Activated T-cell treated with anti-CD3 and anti-CD28 coated beads, Interleukin-2, amount 50 U/mL, for 24 hours (primary cell): ENCODE measurements around the gene ZSCAN20.

ENCODE experiments used
- DNase-seq: peaks from one replicate; pipeline ENCODE4 v3.0.0-alpha.2; 2020
- H3K27ac Mint-ChIP-seq: 2 replicates; pipeline ENCODE4 v1.8.0; 2020; ENCODE audit warnings: mild to moderate bottlenecking, mixed read lengths
- H3K27me3 Mint-ChIP-seq: 2 replicates; pipeline ENCODE4 v1.8.0; 2020; ENCODE audit warnings: mixed read lengths
- H3K36me3 Mint-ChIP-seq: 2 replicates; pipeline ENCODE4 v1.8.0; 2020; ENCODE audit warnings: low read depth, mixed read lengths
- H3K4me1 Mint-ChIP-seq: 2 replicates; pipeline ENCODE4 v1.8.0; 2020; ENCODE audit warnings: low read depth, mixed read lengths
- H3K4me3 Mint-ChIP-seq: 2 replicates; pipeline ENCODE4 v1.8.0; 2020; ENCODE audit warnings: mild to moderate bottlenecking, moderate library complexity, mixed read lengths
- H3K9me3 Mint-ChIP-seq: 2 replicates; pipeline ENCODE4 v1.8.0; 2020; ENCODE audit warnings: mixed read lengths

ZSCAN20 gene

DNA sequence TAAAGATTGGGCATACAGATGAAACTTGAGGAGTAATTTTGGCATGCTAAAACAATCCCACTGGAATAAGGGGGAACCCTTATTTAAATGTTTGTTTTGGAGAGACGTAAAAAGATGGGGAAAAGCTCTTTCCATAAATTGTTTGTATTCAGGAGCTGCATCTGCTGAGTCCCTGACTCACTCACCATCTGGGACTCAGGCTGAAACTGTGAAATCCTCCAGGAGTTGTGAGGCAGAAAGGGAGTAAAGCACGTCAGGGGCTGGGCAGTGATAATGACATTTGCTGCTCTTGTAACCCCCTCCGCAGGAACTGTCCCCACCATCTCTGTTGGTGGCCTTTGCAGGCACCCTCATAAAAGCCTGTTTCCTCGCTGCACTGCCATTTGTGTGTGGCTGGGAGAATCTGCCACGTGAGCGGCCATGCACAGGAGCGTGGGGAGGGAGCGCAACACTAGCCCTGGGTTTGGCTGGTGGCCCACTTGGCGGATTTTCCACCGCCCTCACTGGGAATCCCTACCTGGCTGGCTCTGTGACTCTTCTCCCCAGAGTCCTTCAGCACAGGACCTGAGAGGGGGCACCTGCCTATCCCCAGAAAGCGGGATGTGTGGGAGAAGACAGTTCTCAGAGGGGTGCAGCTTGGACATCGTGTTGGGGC lies 45.3 kb downstream of the ZSCAN20 start:
- no peaks in the 10 kb centered on the region for H3K36me3 Mint-ChIP-seq
- no peak overlapping the region for H3K27ac Mint-ChIP-seq
- H3K9me3 Mint-ChIP-seq: no peaks in the 10 kb centered on the region
- H3K4me3 Mint-ChIP-seq: no peak overlapping the region
- H3K4me1 Mint-ChIP-seq: peaks cover 5% of the 10 kb centered on the region
- H3K27me3 Mint-ChIP-seq: peaks cover 51% of the 10 kb centered on the region
- DNase-seq: no peak

- Mint-ChIP-seq H3K9me3 (no peaks in the 10 kb centered on the region), H3K4me3 (no peak overlapping the region), H3K36me3 (no peaks in the 10 kb centered on the region), H3K27me3 (peaks cover 61% of the 10 kb centered on the region), H3K27ac (no peak overlapping the region), H3K4me1 (no peaks in the 10 kb centered on the region)
- no peak for DNase-seq
Observed at GRCh38 chr1:33519240-33519884, 46.9 kb downstream of the ZSCAN20 start.

DNA sequence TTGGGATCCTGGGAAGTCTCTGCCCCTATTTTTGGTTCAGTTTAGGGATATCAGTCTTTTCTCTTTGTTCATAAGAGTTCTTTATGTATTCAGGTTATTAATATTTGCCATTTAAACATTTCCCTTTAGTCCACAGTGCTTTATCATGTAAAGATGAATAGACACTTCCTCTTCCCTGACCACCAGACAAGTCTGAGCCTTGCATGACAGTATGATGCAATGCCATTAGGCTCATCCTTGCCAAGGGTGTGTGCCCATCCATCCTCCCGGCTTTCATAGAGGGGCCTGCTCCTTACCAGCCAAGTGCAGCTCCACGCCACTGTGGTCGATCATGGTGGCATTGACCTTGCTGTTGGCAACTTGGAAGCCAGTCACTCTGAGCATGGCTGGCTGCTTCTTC lies 52.1 kb downstream of the ZSCAN20 start:
- H3K9me3 Mint-ChIP-seq: no peaks in the 10 kb centered on the region
- no peak overlapping the region for H3K27ac Mint-ChIP-seq
- no peaks in the 10 kb centered on the region for H3K4me1 Mint-ChIP-seq
- H3K4me3 Mint-ChIP-seq: no peak overlapping the region
- no peaks in the 10 kb centered on the region for H3K36me3 Mint-ChIP-seq
- peaks cover 54% of the 10 kb centered on the region for H3K27me3 Mint-ChIP-seq
- DNase-seq: no peak

DNA sequence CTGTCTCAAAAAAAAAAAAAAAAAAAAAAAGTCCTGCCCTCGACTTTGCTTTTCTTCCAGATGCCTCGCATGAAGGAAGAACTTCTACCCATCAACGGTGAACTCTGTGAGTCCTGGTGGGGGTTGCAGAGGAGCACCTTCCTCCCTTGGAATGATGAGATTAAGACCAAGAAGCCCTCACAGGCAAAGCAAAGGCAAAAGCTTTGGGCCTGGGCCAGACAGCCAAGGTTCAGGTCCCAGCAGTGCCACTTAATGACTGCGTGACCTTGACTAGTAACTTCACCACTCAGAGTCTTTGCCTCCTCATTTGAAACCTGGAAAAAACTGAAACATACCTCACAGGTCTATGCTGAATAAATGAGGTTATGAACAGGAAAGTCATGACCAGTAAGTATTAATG lies 55.5 kb downstream of the ZSCAN20 start:
- H3K9me3 Mint-ChIP-seq: no peaks in the 10 kb centered on the region
- H3K4me1 Mint-ChIP-seq: no peaks in the 10 kb centered on the region

DNA sequence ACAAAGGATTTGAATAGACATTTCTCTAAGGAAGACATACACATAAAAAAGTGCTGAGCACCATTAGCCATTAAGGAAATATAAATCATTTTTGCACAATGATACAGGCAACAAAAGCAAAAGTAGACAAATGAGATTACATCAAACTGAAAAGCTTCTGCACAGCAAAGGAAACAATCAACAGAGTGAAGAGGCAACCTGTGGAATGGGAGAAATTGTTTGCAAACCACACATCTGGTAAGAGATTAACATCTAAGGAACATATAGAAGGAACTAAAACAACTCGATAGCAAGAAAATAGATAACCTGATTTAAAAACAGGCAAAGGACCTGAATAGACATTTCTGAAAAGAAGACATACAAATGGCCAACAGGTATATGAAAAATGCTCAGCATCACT lies 57.5 kb downstream of the ZSCAN20 start:
- no peaks in the 10 kb centered on the region for H3K36me3 Mint-ChIP-seq
- no peak overlapping the region for H3K27ac Mint-ChIP-seq
- peaks cover 38% of the 10 kb centered on the region for H3K27me3 Mint-ChIP-seq
- no peaks in the 10 kb centered on the region for H3K9me3 Mint-ChIP-seq
- H3K4me3 Mint-ChIP-seq: no peak overlapping the region
- no peaks in the 10 kb centered on the region for H3K4me1 Mint-ChIP-seq
- DNase-seq: no peak

More for the DNA sequence above, 55.5 kb downstream of the ZSCAN20 start:
- H3K27ac Mint-ChIP-seq: no peak overlapping the region
- no peaks in the 10 kb centered on the region for H3K36me3 Mint-ChIP-seq
- DNase-seq: no peak
- peaks cover 48% of the 10 kb centered on the region for H3K27me3 Mint-ChIP-seq
- H3K4me3 Mint-ChIP-seq: no peak overlapping the region

DNA sequence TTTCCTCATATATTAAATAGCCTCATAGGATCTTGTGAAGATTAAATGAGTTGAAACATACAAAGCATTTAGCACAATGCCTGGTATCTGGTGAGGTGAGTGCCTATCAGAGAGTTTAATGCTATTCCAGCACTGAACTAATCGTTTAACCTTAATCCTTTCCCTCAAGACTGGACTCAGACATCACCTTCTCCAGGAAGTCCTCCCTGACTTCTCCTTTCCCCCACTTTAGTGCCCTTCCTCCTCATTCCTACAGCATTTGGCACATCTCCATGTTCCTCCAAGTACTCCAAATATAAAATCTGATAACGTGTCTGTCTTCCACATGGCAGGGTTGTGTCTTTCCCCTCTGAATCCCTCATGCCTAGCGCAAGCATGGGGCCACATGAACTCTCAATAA lies 59.8 kb downstream of the ZSCAN20 start:
- H3K4me3 Mint-ChIP-seq: no peak overlapping the region
- peaks cover 39% of the 10 kb centered on the region for H3K27me3 Mint-ChIP-seq
- H3K4me1 Mint-ChIP-seq: no peaks in the 10 kb centered on the region
- DNase-seq: no peak
- H3K27ac Mint-ChIP-seq: no peak overlapping the region
- no peaks in the 10 kb centered on the region for H3K9me3 Mint-ChIP-seq
- H3K36me3 Mint-ChIP-seq: no peaks in the 10 kb centered on the region

- DNase-seq: no peak
- Mint-ChIP-seq H3K27me3 (peaks cover 41% of the 10 kb centered on the region), H3K9me3 (no peaks in the 10 kb centered on the region), H3K4me3 (no peak overlapping the region), H3K27ac (no peak overlapping the region), H3K4me1 (no peaks in the 10 kb centered on the region), H3K36me3 (no peaks in the 10 kb centered on the region)
Observed at GRCh38 chr1:33532936-33533335, 60.5 kb downstream of the ZSCAN20 start.

- Mint-ChIP-seq H3K4me3 (no peak overlapping the region), H3K27ac (no peak overlapping the region), H3K4me1 (peaks cover 8% of the 10 kb centered on the region), H3K36me3 (no peaks in the 10 kb centered on the region), H3K27me3 (peaks cover 32% of the 10 kb centered on the region), H3K9me3 (no peaks in the 10 kb centered on the region)
- DNase-seq: no peak
Observed at GRCh38 chr1:33535334-33535733, 62.9 kb downstream of the ZSCAN20 start.

DNA sequence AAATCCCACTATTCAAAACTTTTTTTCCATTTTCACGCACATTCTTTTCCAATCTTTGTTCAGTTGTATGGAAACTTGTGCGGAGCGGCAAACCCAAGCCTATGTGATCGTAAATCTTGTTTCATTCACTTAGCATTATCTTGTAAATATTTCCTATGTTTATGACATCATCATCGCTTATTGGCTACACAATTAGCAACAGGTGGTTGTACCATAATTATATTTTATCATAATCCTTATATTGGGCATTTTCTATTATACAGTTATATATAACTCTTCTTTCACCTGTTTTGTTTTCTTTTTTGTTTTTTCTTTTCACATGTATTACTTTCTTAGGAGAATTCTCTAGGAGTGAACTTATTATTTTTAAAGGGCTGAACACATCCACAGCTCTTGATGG lies 65.4 kb downstream of the ZSCAN20 start:
- DNase-seq: no peak
- H3K4me1 Mint-ChIP-seq: peaks cover 8% of the 10 kb centered on the region
- no peaks in the 10 kb centered on the region for H3K9me3 Mint-ChIP-seq
- H3K36me3 Mint-ChIP-seq: no peaks in the 10 kb centered on the region
- H3K27ac Mint-ChIP-seq: no peak overlapping the region
- peaks cover 28% of the 10 kb centered on the region for H3K27me3 Mint-ChIP-seq
- no peak overlapping the region for H3K4me3 Mint-ChIP-seq

DNA sequence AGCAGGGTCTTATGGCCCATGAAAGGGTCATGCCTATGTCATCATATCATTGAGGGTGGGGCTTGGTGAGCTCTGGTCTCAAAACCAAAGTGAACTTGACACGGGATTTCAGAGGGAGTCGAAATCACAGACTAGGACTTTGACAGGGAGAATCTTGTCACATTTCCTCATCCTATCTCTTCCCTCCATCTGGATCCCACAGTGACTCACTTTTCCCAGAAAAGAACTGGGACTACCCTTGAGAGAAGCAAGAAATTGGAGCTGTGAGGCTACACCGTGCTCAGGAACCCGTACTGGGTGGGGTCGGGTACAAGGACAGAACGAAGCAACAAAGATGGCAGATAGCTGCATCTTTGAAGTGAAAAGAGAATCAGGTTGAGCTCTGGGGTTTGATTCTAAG lies 69.5 kb downstream of the ZSCAN20 start:
- Mint-ChIP-seq H3K4me3 (no peak overlapping the region), H3K27ac (no peak overlapping the region), H3K27me3 (peaks cover 20% of the 10 kb centered on the region), H3K36me3 (no peaks in the 10 kb centered on the region), H3K4me1 (peaks cover 8% of the 10 kb centered on the region), H3K9me3 (no peaks in the 10 kb centered on the region)
- DNase-seq: no peak
